D721Med (cell line): ENCODE results near the gene HOXC10.

Experiments used
- DNase-seq: peaks from one replicate; pipeline ENCODE4 v3.0.0; 2011; ENCODE audit warnings: low spot score; ENCODE audit not compliant: insufficient read length
- FAIRE-seq: peaks from 2 replicates; lab custom pipeline; 2011; peaks lifted over from hg19 to GRCh38; lab: Jason Lieb, UNC
- CTCF ChIP-seq: IDR thresholded peaks from 2 replicates; pipeline ENCODE4 v1.5.1; 2012; ENCODE audit warnings: mild to moderate bottlenecking, control low read depth; ENCODE audit not compliant: insufficient read depth; ENCODE audit errors: missing control alignments

HOXC10 gene

GRCh38 chr12:54037360-54038283, 52.7 kb downstream of the HOXC10 start:
- no peak for FAIRE-seq
- no peak for TF ChIP-seq CTCF
- DNase-seq = no peak

GRCh38 chr12:54038284-54038870, 53.4 kb downstream of the HOXC10 start:
- FAIRE-seq (no peak), DNase-seq (no peak)
- TF ChIP-seq CTCF = no peak

- FAIRE-seq (no peak), DNase-seq (no peak)
- no peak for TF ChIP-seq CTCF
Measured at GRCh38 chr12:54038871-54039414, 54.0 kb downstream of the HOXC10 start.

- FAIRE-seq (no peak), DNase-seq (no peak)
- TF ChIP-seq CTCF = no peak
Measured at GRCh38 chr12:54039417-54040147, 54.6 kb downstream of the HOXC10 start.
